TTC549 (cell line): ENCODE results near the gene HS6ST3.

Experiments
- FAIRE-seq: peaks from 2 replicates; lab custom pipeline; 2012; peaks lifted over from hg19 to GRCh38; lab: Jason Lieb, UNC

Gene HS6ST3

DNA sequence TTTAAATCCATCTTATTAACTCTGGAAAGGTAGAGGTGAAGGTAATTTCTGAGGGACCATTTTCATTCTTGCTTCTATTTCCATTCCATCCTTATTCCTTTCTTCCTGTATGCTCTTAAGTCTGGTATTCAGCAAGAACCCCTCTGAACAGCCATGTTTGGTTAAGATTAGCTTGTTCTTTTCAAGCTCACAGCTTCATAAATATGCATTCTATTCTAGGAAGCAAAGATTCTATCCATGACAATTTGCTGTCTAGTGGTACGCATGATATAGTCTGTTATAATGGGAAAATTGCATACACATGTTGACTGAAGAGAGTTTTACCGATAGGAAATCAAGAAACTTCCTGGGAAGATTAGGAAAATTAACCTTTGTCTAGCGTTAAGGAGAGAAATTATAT is 218.7 kb downstream of the HS6ST3 start:
- FAIRE-seq = no peak

DNA sequence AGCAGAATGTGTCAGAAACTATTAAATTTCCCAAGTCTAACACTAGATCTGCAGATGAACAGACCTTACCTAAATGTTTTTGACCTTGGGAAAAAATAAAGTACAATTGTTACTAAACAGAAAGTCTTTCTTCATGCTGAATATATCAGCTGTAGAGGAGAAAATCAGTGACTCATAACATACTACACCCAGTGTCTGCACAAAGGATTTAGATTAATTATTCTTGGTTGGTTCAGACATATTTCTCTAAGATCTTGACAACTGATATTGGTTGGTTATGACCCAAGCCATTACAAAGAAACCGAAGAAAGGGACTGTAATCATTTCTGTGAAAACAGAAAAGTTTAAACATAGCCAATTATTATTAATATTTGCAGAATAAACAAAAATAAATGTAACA is 225.1 kb downstream of the HS6ST3 start:
- FAIRE-seq = no peak

- no peak for FAIRE-seq
These were observed 248.1 kb downstream of the HS6ST3 start for GRCh38 chr13:96338030-96338429.

DNA sequence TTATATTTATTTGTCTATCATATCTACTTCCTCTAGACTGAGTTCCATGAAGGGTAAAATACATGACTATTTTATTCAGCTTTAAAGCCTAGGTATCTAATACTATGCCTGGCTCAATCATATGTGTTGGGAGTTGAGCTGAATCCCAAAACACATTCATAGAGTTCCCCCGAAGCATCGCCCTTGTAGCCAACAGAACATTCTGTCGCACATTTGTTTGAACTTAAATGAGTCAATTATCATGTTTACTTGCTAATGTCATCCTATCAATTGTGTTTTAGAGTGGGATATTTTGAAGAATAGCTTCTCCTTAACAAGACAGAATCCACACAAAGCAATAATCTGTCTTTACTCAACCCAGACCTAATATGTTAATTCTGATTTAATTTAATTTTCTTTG is 252.4 kb downstream of the HS6ST3 start:
- FAIRE-seq = no peak

DNA sequence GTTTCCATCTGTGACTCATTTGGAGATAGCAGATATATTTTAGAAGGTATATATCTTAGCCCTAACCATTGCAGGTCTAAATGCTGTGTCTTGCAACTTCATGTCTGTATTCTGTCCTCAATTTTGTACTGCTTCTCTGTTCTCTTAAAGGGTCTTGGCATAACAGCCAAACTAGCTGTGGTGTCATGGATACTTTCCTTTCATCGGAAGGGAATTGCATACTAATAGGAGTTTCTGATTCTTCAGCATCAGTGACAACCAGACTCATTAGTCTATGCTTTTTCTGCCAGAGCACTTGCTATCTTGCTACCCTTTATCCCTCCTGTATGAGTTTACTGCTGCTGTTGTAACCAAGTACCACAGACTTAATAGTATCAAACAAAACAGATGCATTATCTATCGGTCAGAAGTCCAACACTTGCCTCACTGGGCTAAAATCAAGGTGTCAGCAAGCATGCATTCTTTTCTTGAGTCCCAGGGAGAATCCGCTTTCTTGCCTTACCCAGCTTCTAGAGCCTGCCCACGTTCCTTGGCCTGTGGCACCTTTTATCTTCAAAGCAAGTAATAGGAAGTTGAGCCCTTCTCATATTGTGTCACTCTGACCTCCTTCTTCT is 253.1 kb downstream of the HS6ST3 start:
- no peak for FAIRE-seq

DNA sequence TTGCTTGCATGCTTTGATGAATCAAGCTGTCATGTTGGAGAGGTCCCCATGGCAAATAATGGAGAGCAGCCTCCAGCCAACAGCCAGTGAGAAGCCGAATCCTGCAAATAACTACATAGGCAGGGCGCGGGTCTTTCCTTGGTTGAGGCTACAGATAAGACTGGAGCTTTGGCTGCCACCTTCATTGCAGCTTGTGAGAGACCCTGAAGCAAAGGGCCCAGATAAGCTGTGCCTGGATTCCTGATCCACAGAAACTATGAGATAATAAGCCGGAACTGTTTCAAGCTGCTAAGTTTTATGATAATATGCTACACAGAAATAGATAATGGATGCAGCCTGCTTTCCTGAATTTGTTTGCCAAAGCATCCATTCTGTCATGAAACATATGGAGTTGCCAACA is 257.0 kb downstream of the HS6ST3 start:
- FAIRE-seq = no peak

GRCh38 chr13:96373597-96373996 is 283.7 kb downstream of the HS6ST3 start:
- no peak for FAIRE-seq

GRCh38 chr13:96377835-96378234 is 287.9 kb downstream of the HS6ST3 start:
- no peak for FAIRE-seq

GRCh38 chr13:96379967-96380366 is 290.1 kb downstream of the HS6ST3 start:
- FAIRE-seq = no peak

- FAIRE-seq = no peak
These were observed 291.8 kb downstream of the HS6ST3 start for GRCh38 chr13:96381681-96382080.

DNA sequence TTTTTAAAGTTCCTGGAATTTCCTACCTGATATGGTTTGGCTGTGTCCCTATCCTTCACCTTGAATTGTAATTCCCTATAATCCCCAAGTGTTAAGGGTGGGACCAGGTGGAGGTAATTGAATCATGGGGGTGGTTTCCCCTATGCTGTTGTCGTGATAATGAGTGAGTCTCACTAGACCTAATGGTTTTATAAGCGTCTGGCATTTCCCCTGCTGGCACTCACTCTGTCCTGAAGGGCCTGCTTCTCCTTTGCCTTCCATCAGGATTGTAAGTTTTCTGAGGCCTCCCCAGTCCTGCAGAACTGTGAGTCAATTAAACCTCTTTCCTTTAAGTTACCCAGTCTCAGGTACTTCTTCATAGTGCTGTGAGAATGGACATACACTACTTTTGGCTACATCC is 298.7 kb downstream of the HS6ST3 start:
- no peak for FAIRE-seq

DNA sequence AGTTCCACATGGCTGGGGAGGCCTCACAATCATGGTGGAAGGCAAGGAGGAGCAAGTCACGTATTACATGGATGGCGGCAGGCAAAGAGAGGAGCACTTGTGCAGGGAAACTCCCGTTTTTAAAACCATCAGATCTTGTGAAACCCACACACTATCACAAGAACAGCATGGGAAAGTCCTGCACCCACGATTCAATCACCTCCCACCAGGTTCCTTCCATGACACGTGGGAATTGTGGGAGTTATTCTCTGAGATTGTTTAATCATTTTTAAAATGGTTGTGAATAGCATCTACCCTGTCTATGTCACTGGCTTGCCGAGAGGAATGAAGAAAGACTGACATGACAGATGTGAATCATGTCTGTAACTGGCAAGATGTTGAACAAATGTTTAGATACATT is 301.7 kb downstream of the HS6ST3 start:
- FAIRE-seq = no peak

- no peak for FAIRE-seq
These were observed 307.9 kb downstream of the HS6ST3 start for GRCh38 chr13:96397807-96398206.

DNA sequence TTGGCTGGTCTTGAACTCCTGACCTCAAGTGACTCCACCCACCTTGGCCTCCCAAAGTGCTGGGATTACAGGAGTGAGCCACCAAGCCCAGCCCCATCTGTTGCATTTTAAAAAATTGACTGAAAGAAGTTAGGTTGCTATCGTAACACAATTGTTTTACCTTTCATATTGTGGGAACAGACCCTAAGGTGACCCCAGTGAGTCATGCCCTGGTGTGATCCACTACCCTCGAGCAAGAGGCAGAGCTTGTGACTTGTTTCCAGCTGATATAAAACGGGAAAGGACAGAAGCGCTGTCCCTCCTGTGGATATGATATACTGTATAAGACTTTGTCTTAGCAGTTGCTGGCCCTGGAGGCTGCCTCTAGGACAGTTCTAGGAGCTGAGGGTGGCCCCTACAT is 308.6 kb downstream of the HS6ST3 start:
- no peak for FAIRE-seq

- no peak for FAIRE-seq
These were observed 313.3 kb downstream of the HS6ST3 start for GRCh38 chr13:96403241-96403640.

GRCh38 chr13:96403651-96404050 is 313.7 kb downstream of the HS6ST3 start:
- FAIRE-seq = no peak

DNA sequence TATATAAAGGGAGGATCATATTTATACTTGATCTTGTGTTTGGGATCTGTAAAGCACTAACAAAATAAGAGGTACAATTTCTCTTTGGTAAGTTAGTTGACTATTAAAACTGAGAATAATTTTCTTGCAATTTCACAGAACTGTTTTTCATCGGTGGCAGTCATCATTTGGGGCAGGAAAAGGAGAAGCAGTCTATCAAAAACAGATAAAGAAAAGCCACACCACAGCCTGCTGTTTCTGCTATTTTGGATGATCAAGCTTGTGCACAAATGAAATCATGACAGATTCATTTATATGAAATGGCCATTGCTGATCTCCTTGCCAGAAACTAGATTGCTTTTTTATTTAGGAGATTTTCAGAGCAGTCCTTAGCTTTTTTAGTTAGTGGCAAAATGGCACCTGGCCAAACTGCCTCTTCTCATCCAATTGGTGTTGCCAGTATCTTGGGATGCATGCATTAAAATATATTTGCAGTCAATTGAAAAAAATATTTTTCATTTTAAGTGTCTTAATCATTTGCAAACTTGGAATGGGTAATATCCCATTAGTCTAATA is 326.0 kb downstream of the HS6ST3 start:
- FAIRE-seq = no peak

GRCh38 chr13:96417939-96418685 is 328.2 kb downstream of the HS6ST3 start:
- no peak for FAIRE-seq

DNA sequence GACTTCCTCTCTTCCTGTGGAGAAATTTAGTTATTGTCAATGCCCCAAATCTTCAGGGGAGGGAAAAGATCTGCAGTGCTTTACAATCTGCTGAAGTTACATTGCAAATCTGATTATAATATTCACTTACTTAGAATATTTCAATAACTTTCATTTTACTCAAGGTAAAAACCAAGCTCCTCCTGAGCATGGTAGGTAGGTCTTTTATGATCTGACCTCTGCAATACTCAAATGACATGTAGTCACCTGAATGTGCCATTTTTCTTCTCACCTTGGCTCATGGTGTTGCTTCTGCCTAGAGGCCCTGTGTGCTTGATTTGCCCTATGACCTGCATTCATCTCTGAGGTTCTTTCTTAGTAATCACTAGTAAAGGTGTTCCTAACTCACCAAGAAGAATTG is 331.4 kb downstream of the HS6ST3 start:
- FAIRE-seq = no peak

GRCh38 chr13:96422002-96422401 is 332.1 kb downstream of the HS6ST3 start:
- FAIRE-seq = no peak

GRCh38 chr13:96426167-96426566 is 336.3 kb downstream of the HS6ST3 start:
- no peak for FAIRE-seq

DNA sequence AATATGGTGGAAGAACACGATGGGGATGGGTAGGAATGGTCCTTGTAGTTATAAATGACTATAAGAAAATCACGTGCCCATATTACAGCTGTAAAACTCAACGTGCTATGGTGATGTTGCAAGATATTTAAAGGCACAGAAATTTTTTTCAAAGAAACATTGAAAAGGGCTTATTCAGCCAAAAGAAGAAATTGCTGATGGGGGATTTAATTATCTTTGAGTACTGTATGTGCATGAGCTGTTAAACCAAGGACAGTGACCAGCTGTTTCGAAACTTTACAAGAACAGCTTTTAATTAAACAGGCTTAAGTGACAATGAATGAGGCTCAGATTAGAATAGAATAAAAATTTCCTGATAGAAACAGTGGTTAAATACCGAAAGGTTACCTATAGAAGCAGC is 339.0 kb downstream of the HS6ST3 start:
- FAIRE-seq = no peak

- no peak for FAIRE-seq
These were observed 341.2 kb downstream of the HS6ST3 start for GRCh38 chr13:96431044-96431581.

DNA sequence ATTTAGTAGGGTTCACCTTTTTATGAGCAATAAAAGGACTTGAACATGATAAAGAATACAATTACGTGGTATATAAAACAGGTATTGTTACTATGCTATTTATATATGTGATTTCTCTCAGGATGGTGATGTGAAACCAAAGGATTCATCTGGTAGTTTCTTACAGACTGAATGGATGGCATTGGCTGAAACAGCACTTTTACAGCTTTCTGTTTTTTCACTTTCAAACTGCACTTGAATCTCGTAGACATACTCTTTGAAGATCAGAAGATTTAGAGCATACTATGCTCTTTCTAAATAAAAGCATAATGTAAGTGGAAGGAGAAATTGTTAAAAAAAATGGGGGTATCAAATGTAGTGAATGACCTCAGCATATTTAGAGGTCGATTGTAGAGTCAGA is 354.8 kb downstream of the HS6ST3 start:
- no peak for FAIRE-seq
